RWPE2 (cell line): ENCODE results near the gene EPHA6.

Experiments
- ATAC-seq: fragments of 200-7000 bp; cut with Tn5 transposase; 3 replicates; pipeline ENCODE4 v1.9.1; 2021; ENCODE audit warnings: low read depth
- DNase-seq: peaks from one replicate; pipeline ENCODE4 v3.0.0-alpha.2; 2020; ENCODE audit warnings: low spot score
- H3K27ac ChIP-seq: fragments of 450-650 bp; 2 replicates; pipeline ENCODE4 v1.5.1; 2017; ENCODE audit warnings: mild to moderate bottlenecking; ENCODE audit not compliant: poor library complexity, severe bottlenecking
- H3K27me3 ChIP-seq: fragments of 250-450 bp; sonication (Bioruptor Pico); 2 replicates; pipeline ENCODE4 v1.5.1; 2021; ENCODE audit warnings: mild to moderate bottlenecking, moderate library complexity; ENCODE audit not compliant: insufficient read depth, poor library complexity, severe bottlenecking
- H3K36me3 ChIP-seq: fragments of 250-450 bp; sonication (Bioruptor Pico); 2 replicates; pipeline ENCODE4 v1.5.1; 2020; ENCODE audit warnings: low read depth, mild to moderate bottlenecking, moderate library complexity
- H3K4me1 ChIP-seq: fragments of 250-450 bp; sonication (Bioruptor Pico); 2 replicates; pipeline ENCODE4 v1.5.1; 2021; ENCODE audit warnings: mild to moderate bottlenecking, moderate library complexity; ENCODE audit not compliant: insufficient read depth, poor library complexity, severe bottlenecking
- H3K4me3 ChIP-seq: fragments of 250-450 bp; sonication (Bioruptor Pico); 2 replicates; pipeline ENCODE4 v1.5.1; 2021; ENCODE audit warnings: mild to moderate bottlenecking, moderate library complexity; ENCODE audit not compliant: severe bottlenecking
- H3K9me3 ChIP-seq: fragments of 250-450 bp; sonication (Bioruptor Pico); 2 replicates; pipeline ENCODE4 v1.5.1; 2021; ENCODE audit warnings: mild to moderate bottlenecking, moderate library complexity; ENCODE audit not compliant: severe bottlenecking
- TF ChIP-seq, protein P1 (sequence below): fragments of 450-650 bp; IDR thresholded peaks from one replicate; pipeline ENCODE4 v1.5.1; 2017; ENCODE audit warnings: mild to moderate bottlenecking, moderate library complexity; ENCODE audit not compliant: poor library complexity, severe bottlenecking

EPHA6 gene

GRCh38 chr3:97711654-97712053 lies 897.3 kb downstream of the EPHA6 start:
- Histone ChIP-seq H3K4me3 (no peak overlapping the region), H3K27me3 (no peaks in the 10 kb centered on the region), H3K4me1 (no peaks in the 10 kb centered on the region), H3K27ac (no peak overlapping the region), H3K9me3 (no peaks in the 10 kb centered on the region), H3K36me3 (no peaks in the 10 kb centered on the region)
- TF ChIP-seq, protein P1, sequence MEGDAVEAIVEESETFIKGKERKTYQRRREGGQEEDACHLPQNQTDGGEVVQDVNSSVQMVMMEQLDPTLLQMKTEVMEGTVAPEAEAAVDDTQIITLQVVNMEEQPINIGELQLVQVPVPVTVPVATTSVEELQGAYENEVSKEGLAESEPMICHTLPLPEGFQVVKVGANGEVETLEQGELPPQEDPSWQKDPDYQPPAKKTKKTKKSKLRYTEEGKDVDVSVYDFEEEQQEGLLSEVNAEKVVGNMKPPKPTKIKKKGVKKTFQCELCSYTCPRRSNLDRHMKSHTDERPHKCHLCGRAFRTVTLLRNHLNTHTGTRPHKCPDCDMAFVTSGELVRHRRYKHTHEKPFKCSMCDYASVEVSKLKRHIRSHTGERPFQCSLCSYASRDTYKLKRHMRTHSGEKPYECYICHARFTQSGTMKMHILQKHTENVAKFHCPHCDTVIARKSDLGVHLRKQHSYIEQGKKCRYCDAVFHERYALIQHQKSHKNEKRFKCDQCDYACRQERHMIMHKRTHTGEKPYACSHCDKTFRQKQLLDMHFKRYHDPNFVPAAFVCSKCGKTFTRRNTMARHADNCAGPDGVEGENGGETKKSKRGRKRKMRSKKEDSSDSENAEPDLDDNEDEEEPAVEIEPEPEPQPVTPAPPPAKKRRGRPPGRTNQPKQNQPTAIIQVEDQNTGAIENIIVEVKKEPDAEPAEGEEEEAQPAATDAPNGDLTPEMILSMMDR: no peak
- ATAC-seq (no peak), DNase-seq (no peak)

GRCh38 chr3:97712919-97713318 lies 898.5 kb downstream of the EPHA6 start:
- H3K36me3 ChIP-seq: no peaks in the 10 kb centered on the region
- DNase-seq: no peak

DNA sequence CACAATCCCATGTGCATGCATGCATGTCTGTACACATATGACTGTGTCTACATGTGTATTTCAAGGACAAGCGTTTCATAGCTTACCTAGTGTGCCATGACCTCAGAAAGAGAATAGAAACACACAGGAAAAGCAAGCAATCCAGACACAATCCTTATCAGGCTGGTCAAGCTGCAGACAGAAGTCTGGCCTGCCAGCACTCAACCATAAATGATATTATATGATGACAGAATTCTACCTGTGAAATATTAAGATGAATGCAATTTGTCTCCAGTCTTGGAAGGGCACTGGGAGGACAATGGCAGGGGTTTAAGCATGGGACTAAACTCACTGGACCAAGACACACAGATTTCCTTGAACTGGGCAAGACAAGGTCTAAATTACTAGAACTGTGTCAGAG lies 899.2 kb downstream of the EPHA6 start:
- Histone ChIP-seq H3K27me3 (no peaks in the 10 kb centered on the region), H3K4me1 (no peaks in the 10 kb centered on the region), H3K27ac (no peak overlapping the region), H3K36me3 (no peaks in the 10 kb centered on the region), H3K9me3 (no peaks in the 10 kb centered on the region), H3K4me3 (no peak overlapping the region)
- TF ChIP-seq, protein P1: no peak
- no peak for DNase-seq
- ATAC-seq: no peak

More at GRCh38 chr3:97712919-97713318, 898.5 kb downstream of the EPHA6 start:
- H3K4me3 ChIP-seq: no peak overlapping the region
- ATAC-seq: no peak
- H3K9me3 ChIP-seq: no peaks in the 10 kb centered on the region
- no peak overlapping the region for H3K27ac ChIP-seq
- H3K4me1 ChIP-seq: no peaks in the 10 kb centered on the region
- TF ChIP-seq, protein P1: no peak
- no peaks in the 10 kb centered on the region for H3K27me3 ChIP-seq

DNA sequence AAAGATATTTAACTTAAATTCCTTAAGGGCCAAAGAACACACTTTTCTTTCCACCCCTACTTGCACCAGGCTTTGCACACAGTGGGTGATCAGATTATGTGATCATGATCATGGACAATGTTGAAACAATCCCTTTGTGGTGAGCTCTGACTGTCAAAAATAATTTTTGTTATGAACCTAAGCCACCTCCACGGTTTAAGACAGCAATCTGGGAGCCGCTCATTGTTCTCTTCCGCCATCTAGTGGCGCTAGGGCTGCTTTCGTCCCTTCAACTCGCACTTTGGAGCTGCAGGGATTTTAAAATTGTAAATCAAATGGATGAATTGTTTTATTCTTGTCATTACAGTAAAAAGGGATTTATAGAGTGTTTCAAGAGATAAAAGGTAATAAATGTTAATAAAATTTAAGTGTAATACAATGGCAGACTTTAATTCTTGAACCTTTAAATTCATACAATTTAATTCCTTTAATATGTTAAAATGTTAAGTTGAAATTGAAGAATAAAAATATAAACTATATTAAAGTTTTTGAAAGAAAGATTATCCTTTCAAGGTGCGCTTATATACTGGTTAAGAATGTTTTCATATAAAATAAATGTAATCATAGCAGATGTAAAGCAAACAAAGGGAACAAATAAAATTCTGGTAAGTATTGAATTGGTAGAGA lies 904.9 kb downstream of the EPHA6 start:
- Histone ChIP-seq H3K4me3 (no peak overlapping the region), H3K4me1 (no peaks in the 10 kb centered on the region), H3K9me3 (no peaks in the 10 kb centered on the region), H3K27ac (no peak overlapping the region), H3K27me3 (no peaks in the 10 kb centered on the region), H3K36me3 (no peaks in the 10 kb centered on the region)
- peak; percentile 85 for ATAC-seq
- no peak for DNase-seq
- TF ChIP-seq, protein P1: peak; percentile 91

DNA sequence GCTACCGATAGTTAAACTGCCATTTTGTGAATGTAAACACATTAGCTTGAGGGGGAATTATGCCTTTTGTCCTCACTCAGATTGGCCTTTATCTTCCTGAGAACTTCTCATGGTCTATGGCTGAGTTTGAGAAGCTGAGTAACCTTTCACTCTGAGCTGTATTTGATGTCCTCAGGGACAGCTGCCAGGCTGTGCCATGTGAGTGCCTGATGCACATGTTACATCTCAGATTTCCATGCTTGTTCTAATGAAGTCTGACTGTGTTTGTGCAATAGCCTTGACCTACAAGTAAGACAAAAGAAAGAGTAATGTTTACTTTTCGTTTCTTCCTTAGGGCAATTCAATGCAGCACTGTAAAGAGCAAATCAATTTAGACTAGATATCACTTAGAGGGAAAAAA lies 906.0 kb downstream of the EPHA6 start:
- Histone ChIP-seq H3K27me3 (no peaks in the 10 kb centered on the region), H3K27ac (no peak overlapping the region), H3K9me3 (no peaks in the 10 kb centered on the region), H3K4me1 (no peaks in the 10 kb centered on the region), H3K4me3 (no peak overlapping the region), H3K36me3 (no peaks in the 10 kb centered on the region)
- DNase-seq: no peak
- no peak for ATAC-seq
- TF ChIP-seq, protein P1: no peak
